K562 (cell line): ENCODE data around the gene TRAF3. TPM values are rescaled to one million over a fixed set of nuclear protein-coding genes. Genes with fewer than 3 reads are reported as not detected.
A peak's percentile ranks its signal among the peaks of the same experiment; 100 is the strongest.

ENCODE experiments used
- ASH1L ChIP-seq: fragments of 450-650 bp; IDR thresholded peaks from 2 replicates; pipeline ENCODE4 v1.6.1; 2018; ENCODE audit warnings: borderline replicate concordance, mild to moderate bottlenecking, low read depth; ENCODE audit not compliant: partially characterized antibody
- BACH1 ChIP-seq: fragments of 200-800 bp; sonication (Bioruptor generic); IDR thresholded peaks from 2 replicates; pipeline ENCODE4 v1.6.1; 2016; ENCODE audit warnings: missing genetic modification characterization, missing compliant biosample characterization
- CBFA2T2 ChIP-seq: fragments of 450-650 bp; conservative IDR thresholded peaks from 2 replicates; pipeline ENCODE4 v1.6.1; 2017; ENCODE audit warnings: mild to moderate bottlenecking
- CBX3 ChIP-seq, 2 experiments: IDR thresholded peaks; 1 replicate in 1 of 2; 2 replicates in 1 of 2; pipeline ENCODE4 v1.6.1; 2012; ENCODE audit warnings: inconsistent platforms in 2 of 2, low read length in 2 of 2, borderline replicate concordance in 1 of 2, control low read depth in 1 of 2
- EHMT2 ChIP-seq: fragments of 450-650 bp; IDR thresholded peaks from 2 replicates; pipeline ENCODE4 v1.6.1; 2018; ENCODE audit warnings: antibody characterized with exemption
- FUS ChIP-seq: fragments of 200-400 bp; formaldehyde crosslinking; optimal IDR thresholded peaks from 2 replicates; pipeline ENCODE3; 2017; ENCODE audit warnings: low read depth, low read length
- GTF3C2 ChIP-seq: IDR thresholded peaks from 3 replicates; pipeline ENCODE4 v1.6.1; 2011; ENCODE audit warnings: borderline replicate concordance, mild to moderate bottlenecking, moderate library complexity; ENCODE audit not compliant: insufficient read length; ENCODE audit errors: extremely low read depth
- HNRNPLL ChIP-seq: fragments of 200-400 bp; formaldehyde crosslinking; IDR thresholded peaks from 2 replicates; pipeline ENCODE4 v1.6.1; 2017; ENCODE audit warnings: low read length, low read depth, mild to moderate bottlenecking; ENCODE audit not compliant: poor library complexity, severe bottlenecking
- KAT7 ChIP-seq: sonication (generic); formaldehyde crosslinking; IDR thresholded peaks from 2 replicates; pipeline ENCODE4 v1.8.0; 2022; ENCODE audit warnings: missing genetic modification reagents, mild to moderate bottlenecking, borderline replicate concordance
- MTA2 ChIP-seq: fragments of 450-650 bp; IDR thresholded peaks from 2 replicates; pipeline ENCODE4 v1.6.1; 2016; ENCODE audit warnings: low read depth
- NFE2 ChIP-seq: IDR thresholded peaks from 2 replicates; pipeline ENCODE4 v1.6.1; 2014; ENCODE audit warnings: antibody characterized with exemption, low read depth
- NR2C1 ChIP-seq, 2 experiments: fragments of 450-650 bp; IDR thresholded peaks; 2 replicates each; pipeline ENCODE4 v1.6.1; 2017; ENCODE audit warnings: mild to moderate bottlenecking in 2 of 2, antibody characterized with exemption in 1 of 2, inconsistent platforms in 1 of 2, missing compliant biosample characterization in 1 of 2, missing genetic modification characterization in 1 of 2
- PPARD ChIP-seq: fragments of 250-450 bp; sonication (Bioruptor Pico); IDR thresholded peaks from 2 replicates; pipeline ENCODE4 v1.8.0; 2022; ENCODE audit warnings: inconsistent platforms, mild to moderate bottlenecking, moderate library complexity
- RBM15 ChIP-seq: fragments of 200-400 bp; formaldehyde crosslinking; IDR thresholded peaks from 2 replicates; pipeline ENCODE4 v1.6.1; 2018; ENCODE audit warnings: mild to moderate bottlenecking, low read length, moderate library complexity; ENCODE audit not compliant: insufficient read depth
- SLC30A9 ChIP-seq: fragments of 250-450 bp; sonication (Bioruptor Pico); IDR thresholded peaks from 2 replicates; pipeline ENCODE4 v1.8.0; 2022; ENCODE audit warnings: mild to moderate bottlenecking, moderate library complexity
- SMAD3 ChIP-seq: fragments of 450-650 bp; formaldehyde crosslinking; conservative IDR thresholded peaks from 2 replicates; pipeline ENCODE4 v1.4.0; 2020; ENCODE audit warnings: mild to moderate bottlenecking
- SNAPC5 ChIP-seq: fragments of 250-450 bp; sonication (Bioruptor Pico); IDR thresholded peaks from 2 replicates; pipeline ENCODE4 v1.8.0; 2021; ENCODE audit warnings: moderate library complexity, mild to moderate bottlenecking, inconsistent platforms
- SREBF1 ChIP-seq: fragments of 150-350 bp; IDR thresholded peaks from 2 replicates; pipeline ENCODE4 v1.6.1; 2014; ENCODE audit warnings: antibody characterized with exemption, low read depth, low read length, borderline replicate concordance
- SRSF1 ChIP-seq: fragments of 200-400 bp; formaldehyde crosslinking; IDR thresholded peaks from 2 replicates; pipeline ENCODE4 v1.6.1; 2017; ENCODE audit warnings: mild to moderate bottlenecking, low read depth, low read length, moderate library complexity
- TCF3 ChIP-seq: sonication (generic); formaldehyde crosslinking; IDR thresholded peaks from 2 replicates; pipeline ENCODE4 v1.4.0; 2020; ENCODE audit warnings: mild to moderate bottlenecking, missing genetic modification reagents
- THRAP3 ChIP-seq: fragments of 450-650 bp; IDR thresholded peaks from 2 replicates; pipeline ENCODE4 v1.6.1; 2016; ENCODE audit warnings: mild to moderate bottlenecking, inconsistent platforms, borderline replicate concordance
- XRCC4 ChIP-seq: IDR thresholded peaks from one replicate; pipeline ENCODE4 v1.6.1; 2011; ENCODE audit not compliant: insufficient read depth, insufficient read length; ENCODE audit errors: extremely low read depth
- ZEB2 ChIP-seq: fragments of 450-650 bp; IDR thresholded peaks from 2 replicates; pipeline ENCODE4 v1.6.1; 2016
- ZNF124 ChIP-seq: sonication (generic); formaldehyde crosslinking; IDR thresholded peaks from 2 replicates; pipeline ENCODE4 v1.8.1; 2022; ENCODE audit warnings: missing genetic modification reagents
- polyA plus RNA-seq, 8 experiments: library from polyadenylated mRNA; depleted of rRNA in 4 of 8; stranded (reverse) in 5 of 8; unstranded in 3 of 8; fragments of >200 nt; fragmentation: Nextera tagmentation in 2 of 8; fragmentation: Illumina TruSeq in 1 of 8; extraction: Ambion mirVana in 2 of 8; extraction: Trizol in 1 of 8; gene quantifications; 2 replicates each; pipeline versions ENCODE4 v1.2.1 to v1.2.3, GENCODE V29; 2011 to 2014; ENCODE audit warnings: inconsistent platforms in 1 of 8, missing spikeins in 1 of 8
- total RNA-seq, 7 experiments: library from RNA; depleted of rRNA in 6 of 7; stranded (reverse); fragments of >200 nt in 6 of 7; fragmentation: Illumina TruSeq in 2 of 7; extraction: Trizol in 2 of 7; gene quantifications; 2 replicates each; pipeline versions ENCODE4 v1.2.1 to v1.2.3, GENCODE V29; 2011 to 2021; ENCODE audit warnings: low replicate concordance in 1 of 7
- TF ChIP-seq, protein P1 (sequence below): sonication (generic); formaldehyde crosslinking; IDR thresholded peaks from 2 replicates; pipeline ENCODE4 v1.4.0; 2020; ENCODE audit warnings: mild to moderate bottlenecking, missing genetic modification reagents
- TF ChIP-seq, protein P2 (sequence below): fragments of 250-450 bp; sonication (Bioruptor Pico); IDR thresholded peaks from 2 replicates; pipeline ENCODE4 v1.5.0; 2021

TRAF3 gene
- total and polyA plus RNA-seq, 9 of the 15 experiments (the other 6 are each of a cell fraction or from before 2014, with no cell fraction given): 0.52 to 21.3 (median 9.9) TPM

DNA sequence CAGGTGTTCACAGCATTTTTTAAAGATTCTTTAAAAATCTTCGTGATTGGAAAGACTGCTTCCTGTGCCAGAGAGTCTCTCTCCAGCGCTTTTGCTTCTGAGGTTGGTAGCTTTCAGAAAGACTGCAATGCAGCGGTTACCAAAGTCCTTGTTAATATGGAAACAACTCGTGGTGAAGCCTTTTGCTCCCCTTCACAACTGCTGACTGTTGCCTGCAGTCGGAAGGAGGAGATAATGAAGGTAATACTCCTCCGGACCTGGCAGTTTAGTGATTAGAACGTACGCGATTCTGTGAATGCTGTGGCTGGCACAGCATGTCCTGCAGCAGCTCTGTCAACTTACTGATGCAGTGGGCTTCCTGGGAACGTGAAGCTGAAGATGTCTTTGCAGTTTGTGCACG is 50.9 kb downstream of the TRAF3 start (continued):
- peak; percentile 19 for TF ChIP-seq HNRNPLL
- TF ChIP-seq PPARD: no peak
- TF ChIP-seq MTA2: peak; percentile 22; the same call in 1 of the 2 replicates
- TF ChIP-seq GTF3C2: no peak
- TF ChIP-seq TCF3 (CRISPR knock-in tag): peak; percentile 84
- TF ChIP-seq THRAP3: no peak
- no peak for TF ChIP-seq SLC30A9 (CRISPR knock-in tag)
- TF ChIP-seq RBM15: no peak
- TF ChIP-seq BACH1 (tag): no peak
- TF ChIP-seq NR2C1 (IDR thresholded peaks at IDR 0.05): no peak
- no peak for TF ChIP-seq NR2C1 (tag; IDR thresholded peaks at IDR 0.05)
- no peak for TF ChIP-seq ZNF124 (CRISPR knock-in tag)
- peak; percentile 76 for TF ChIP-seq CBFA2T2
- TF ChIP-seq, protein P1, sequence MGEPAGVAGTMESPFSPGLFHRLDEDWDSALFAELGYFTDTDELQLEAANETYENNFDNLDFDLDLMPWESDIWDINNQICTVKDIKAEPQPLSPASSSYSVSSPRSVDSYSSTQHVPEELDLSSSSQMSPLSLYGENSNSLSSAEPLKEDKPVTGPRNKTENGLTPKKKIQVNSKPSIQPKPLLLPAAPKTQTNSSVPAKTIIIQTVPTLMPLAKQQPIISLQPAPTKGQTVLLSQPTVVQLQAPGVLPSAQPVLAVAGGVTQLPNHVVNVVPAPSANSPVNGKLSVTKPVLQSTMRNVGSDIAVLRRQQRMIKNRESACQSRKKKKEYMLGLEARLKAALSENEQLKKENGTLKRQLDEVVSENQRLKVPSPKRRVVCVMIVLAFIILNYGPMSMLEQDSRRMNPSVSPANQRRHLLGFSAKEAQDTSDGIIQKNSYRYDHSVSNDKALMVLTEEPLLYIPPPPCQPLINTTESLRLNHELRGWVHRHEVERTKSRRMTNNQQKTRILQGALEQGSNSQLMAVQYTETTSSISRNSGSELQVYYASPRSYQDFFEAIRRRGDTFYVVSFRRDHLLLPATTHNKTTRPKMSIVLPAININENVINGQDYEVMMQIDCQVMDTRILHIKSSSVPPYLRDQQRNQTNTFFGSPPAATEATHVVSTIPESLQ: no peak
- TF ChIP-seq EHMT2: no peak
- no peak for TF ChIP-seq CBX3 (IDR thresholded peaks at IDR 0.05; ENCODE audit: borderline replicate concordance in 1 of 2, low read length in 2 of 2)
- no peak for TF ChIP-seq SRSF1
- peak; percentile 36; the same call in 1 of the 2 replicates for TF ChIP-seq NFE2
- TF ChIP-seq, protein P2, sequence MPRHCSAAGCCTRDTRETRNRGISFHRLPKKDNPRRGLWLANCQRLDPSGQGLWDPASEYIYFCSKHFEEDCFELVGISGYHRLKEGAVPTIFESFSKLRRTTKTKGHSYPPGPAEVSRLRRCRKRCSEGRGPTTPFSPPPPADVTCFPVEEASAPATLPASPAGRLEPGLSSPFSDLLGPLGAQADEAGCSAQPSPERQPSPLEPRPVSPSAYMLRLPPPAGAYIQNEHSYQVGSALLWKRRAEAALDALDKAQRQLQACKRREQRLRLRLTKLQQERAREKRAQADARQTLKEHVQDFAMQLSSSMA: no peak
- no peak for TF ChIP-seq SREBF1
- TF ChIP-seq ZEB2: no peak
- no peak for TF ChIP-seq ASH1L
- TF ChIP-seq KAT7 (CRISPR knock-in tag): no peak
- TF ChIP-seq SMAD3 (CRISPR knock-in tag): no peak
- TF ChIP-seq FUS: no peak
- no peak for TF ChIP-seq SNAPC5
- TF ChIP-seq XRCC4: no peak
